Left ventricle myocardium inferior (tissue), 1 donor: Measurements from ENCODE around the gene RAB7A. TPM values are rescaled to one million over a fixed set of nuclear protein-coding genes. Genes with fewer than 3 reads are reported as not detected.
A peak's percentile ranks its signal among the peaks of the same experiment; 100 is the strongest.

Source experiments
- DNase-seq: peaks from one replicate; pipeline ENCODE4 v3.0.0-alpha.2; 2020
- H3K27ac ChIP-seq: fragments of 200-600 bp; replicated peaks from 2 replicates; pipeline ENCODE4 v1.8.0; 2021
- H3K27me3 ChIP-seq: fragments of 200-600 bp; 2 replicates; pipeline ENCODE4 v1.8.0; 2021; ENCODE audit warnings: low read depth
- H3K36me3 ChIP-seq: fragments of 200-600 bp; 2 replicates; pipeline ENCODE4 v1.8.0; 2021
- H3K4me1 ChIP-seq: fragments of 200-600 bp; 2 replicates; pipeline ENCODE4 v1.8.0; 2021
- H3K4me3 ChIP-seq: fragments of 200-600 bp; 2 replicates; pipeline ENCODE4 v1.8.0; 2021; ENCODE audit warnings: mild to moderate bottlenecking, moderate library complexity
- H3K9me3 ChIP-seq: fragments of 200-600 bp; replicated peaks from 2 replicates; pipeline ENCODE4 v1.8.0; 2021
- CTCF ChIP-seq: fragments of 200-600 bp; IDR thresholded peaks from 2 replicates; pipeline ENCODE4 v1.8.0; 2021; ENCODE audit warnings: antibody characterized with exemption, mild to moderate bottlenecking, borderline replicate concordance
- intact Hi-C: fragments of 100-400 bp; cut with micrococcal nuclease; formaldehyde crosslinking; loops from one replicate; pipeline ENCODE4 v1.11.0; 2022
- total RNA-seq: library from RNA; stranded (reverse); fragmentation: NEBNext Ultra II Directional; extraction: Animal tissue kit (Norgen Biotek cat#: 25700); gene quantifications from one replicate; pipeline ENCODE4 v1.2.1, GENCODE V29; 2021
- donor health status: DM: no; HTN: yes; CAD: no; lungs with severe emphysema.

Gene RAB7A
- total RNA-seq, 1 donor from 2014 or later, result 242 TPM

- TF ChIP-seq CTCF, result peak; percentile 29
- H3K27ac ChIP-seq, result no peak overlapping the region
- H3K27me3 ChIP-seq, result no peaks in the 10 kb centered on the region
- no peaks in the 10 kb centered on the region for H3K36me3 ChIP-seq
- H3K9me3 ChIP-seq, result peaks cover 25% of the 10 kb centered on the region
- no peak for DNase-seq
- intact Hi-C loops, result no loop called here
- H3K4me3 ChIP-seq, result no peak overlapping the region
- H3K4me1 ChIP-seq, result peaks cover 16% of the 10 kb centered on the region
Observed at GRCh38 chr3:128863560-128863959, 137.6 kb downstream of the RAB7A start.

Other genes starting within 250 kb of the RAB7A start
- gene GATA2, start 233.0 kb upstream of the RAB7A start, total RNA-seq, result 11.0 TPM
- 86.3 TPM for gene RPN1, start 75.4 kb upstream of the RAB7A start, total RNA-seq
- 35.9 TPM for gene ACAD9, start 153.4 kb downstream of the RAB7A start, total RNA-seq